HG03064 (cell line): ENCODE data around the gene KRTAP12-1.
"Not testable (repeated sequence)": the region's sequence is repeated elsewhere in the genome, so short reads cannot be mapped to it uniquely, and the experiment has no call there.

Experiments used
- ATAC-seq: cut with Tn5 transposase; IDR thresholded peaks from one replicate; pipeline ENCODE4 v1.9.1; 2021; ENCODE audit warnings: low read depth; ENCODE audit not compliant: unreplicated experiment

KRTAP12-1 gene

DNA sequence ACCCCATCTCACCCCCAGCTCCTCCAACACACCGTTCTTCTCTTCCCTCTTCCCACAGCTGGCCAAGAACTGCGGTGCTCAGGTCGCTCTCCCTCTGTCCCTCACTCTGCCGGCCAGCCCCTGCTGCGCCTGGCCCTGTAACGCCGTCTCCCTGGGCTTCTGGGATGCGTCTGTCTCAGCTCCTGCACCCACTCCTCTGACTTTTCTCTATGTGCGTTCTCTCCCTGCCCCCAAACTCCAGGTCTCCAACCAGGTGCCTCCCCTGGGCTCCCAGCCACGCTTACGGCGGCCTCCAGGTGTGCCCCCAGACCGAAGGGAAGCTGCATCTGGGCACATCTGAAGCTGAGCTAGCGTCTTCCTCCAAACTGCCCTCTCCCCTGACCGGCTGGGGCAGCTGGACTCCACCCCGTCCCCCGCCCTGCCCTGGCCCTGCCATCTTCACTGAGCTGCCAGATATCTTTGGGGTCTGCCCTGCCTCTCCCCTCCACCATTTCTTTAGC is 17.6 kb upstream of the KRTAP12-1 start:
- ATAC-seq, result no peak

DNA sequence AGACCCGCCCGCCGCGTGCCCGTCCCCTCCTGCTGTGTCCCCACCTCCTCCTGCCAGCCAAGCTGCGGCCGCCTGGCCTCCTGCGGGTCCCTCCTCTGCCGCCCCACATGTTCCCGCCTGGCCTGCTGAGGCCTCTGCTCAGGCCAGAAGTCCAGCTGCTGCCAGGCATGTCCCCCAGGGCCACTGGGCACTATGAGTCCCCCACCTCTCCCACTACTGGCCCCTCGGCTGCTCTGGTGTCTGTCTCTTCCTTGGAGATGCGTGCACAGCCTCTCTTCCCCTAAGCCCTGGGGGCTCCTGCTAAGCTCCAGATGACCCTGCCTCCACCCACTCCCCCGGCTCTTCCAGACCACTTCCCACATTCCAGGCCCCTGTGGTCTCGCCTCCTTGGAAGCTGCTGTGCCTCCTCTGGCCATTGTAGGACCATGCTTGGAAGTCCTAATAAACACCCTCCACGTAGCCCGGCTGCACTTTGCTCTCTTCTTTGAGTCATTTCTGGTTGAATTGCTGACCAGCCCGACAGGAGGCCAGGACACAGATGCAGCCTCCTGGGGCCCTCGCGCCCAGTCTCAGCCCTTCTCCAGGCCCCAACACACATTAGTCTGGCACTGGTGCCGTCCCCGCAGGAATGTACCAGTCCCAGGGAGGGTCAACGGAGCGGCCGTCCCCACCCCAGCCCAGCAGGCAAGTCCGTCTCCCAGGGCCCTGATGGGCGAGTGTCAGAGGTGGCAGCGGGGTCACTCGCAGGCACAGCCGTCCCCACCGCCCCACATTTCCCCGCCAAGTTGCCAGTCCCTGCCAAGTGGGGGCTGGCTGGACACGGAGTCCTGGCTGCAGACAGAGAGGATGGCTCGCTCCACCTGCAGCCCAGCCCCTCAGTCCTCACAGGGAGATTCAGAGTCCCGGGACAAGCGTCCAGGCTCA is 16.1 kb upstream of the KRTAP12-1 start:
- no peak for ATAC-seq

DNA sequence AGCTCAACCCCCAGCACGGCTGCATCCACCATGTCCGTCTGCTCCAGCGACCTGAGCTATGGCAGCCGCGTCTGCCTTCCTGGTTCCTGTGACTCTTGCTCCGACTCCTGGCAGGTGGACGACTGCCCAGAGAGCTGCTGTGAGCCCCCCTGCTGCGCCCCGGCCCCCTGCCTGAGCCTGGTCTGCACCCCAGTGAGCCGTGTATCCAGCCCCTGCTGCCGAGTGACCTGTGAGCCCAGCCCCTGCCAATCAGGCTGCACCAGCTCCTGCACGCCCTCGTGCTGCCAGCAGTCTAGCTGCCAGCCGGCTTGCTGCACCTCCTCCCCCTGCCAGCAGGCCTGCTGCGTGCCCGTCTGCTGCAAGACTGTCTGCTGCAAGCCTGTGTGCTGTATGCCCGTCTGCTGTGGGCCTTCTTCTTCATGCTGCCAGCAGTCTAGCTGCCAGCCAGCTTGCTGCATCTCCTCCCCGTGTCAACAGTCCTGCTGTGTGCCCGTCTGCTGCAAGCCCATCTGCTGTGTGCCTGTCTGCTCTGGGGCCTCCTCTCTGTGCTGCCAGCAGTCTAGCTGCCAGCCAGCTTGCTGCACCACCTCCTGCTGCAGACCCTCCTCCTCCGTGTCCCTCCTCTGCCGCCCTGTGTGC is 15.3 kb upstream of the KRTAP12-1 start, which contains the start of gene KRTAP10-12:
TSS of gene KRTAP10-12 (plus strand) at position 1 of the 639 bp plus-strand sequence. CDS start at position 31, 30 bp downstream.
- not testable (repeated sequence) for ATAC-seq

DNA sequence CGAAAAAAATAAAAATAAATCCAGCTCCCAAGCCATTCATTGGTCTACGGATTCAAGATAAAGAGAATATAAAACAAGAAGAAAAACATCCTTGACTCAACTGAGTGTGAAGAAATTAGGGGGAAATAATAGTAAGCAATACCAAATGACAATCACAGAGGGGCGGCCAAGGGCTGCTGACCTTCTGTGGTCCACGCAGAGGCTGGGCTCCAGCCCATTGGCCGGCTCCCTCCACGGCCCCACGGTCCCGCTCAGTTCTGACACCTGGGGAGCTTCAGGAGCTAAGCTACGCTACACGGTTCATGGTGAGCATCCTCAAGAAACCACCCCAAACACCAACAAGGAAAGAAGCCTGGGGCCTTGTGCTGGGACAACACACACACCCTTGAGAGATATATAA is 14.6 kb upstream of the KRTAP12-1 start:
- no peak for ATAC-seq

DNA sequence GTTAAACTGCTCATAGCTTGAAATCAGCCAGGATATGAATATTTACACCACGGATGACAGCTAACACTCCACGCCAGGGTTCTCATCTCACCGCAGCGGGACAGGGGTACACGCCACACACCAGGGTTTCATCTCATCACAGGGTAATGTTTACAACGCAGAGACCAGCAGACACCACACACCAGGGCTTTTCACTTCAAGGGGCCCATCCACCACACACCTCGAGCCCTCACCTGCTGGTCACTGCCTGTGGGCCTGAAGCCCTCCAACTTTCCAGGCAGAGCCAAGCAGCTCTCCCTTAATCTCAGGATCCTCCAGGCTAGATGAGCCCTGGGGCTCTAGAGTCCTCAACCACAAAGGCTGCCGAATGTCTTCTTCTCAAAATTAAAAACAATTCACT is 13.7 kb upstream of the KRTAP12-1 start:
- no peak for ATAC-seq

DNA sequence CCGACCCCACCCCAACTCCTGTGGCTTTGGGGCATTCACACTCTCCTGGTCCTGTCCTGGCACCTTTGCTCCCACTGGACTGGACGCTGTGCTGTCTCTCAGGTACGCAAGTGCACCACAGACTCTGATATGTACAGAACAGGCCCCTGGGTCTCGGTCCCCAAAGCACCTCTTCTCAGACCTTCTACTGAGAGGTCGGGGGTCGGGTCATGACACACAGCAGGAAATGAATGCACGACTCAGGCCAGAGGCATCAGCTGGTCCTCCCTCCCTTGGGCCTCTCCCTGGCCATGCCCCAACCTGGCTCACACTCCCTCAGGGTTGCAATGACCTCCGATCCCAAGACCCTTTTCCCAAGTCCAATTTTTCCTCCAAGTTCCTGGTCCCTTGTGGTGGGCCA is 13.2 kb upstream of the KRTAP12-1 start:
- ATAC-seq, result no peak

DNA sequence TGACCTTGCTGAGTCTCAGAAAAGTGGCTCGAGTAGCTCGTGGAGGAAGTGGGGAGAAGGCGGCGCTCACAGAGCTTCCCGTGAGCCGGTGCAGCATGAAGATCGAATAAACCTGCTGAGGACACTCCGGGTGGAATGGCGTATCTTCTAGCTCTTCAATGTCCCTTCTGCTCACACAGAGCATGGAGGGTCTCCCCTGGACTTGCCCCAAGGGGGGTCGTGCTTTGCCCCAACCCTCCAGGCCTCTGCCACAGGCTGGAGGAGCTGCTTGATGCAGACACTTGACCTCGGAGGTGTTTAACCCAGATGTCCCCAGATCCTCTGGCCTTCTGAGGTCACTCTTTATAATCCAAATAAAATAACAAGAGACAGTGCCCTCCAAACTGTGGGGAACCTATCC is 12.8 kb upstream of the KRTAP12-1 start:
- ATAC-seq, result no peak

DNA sequence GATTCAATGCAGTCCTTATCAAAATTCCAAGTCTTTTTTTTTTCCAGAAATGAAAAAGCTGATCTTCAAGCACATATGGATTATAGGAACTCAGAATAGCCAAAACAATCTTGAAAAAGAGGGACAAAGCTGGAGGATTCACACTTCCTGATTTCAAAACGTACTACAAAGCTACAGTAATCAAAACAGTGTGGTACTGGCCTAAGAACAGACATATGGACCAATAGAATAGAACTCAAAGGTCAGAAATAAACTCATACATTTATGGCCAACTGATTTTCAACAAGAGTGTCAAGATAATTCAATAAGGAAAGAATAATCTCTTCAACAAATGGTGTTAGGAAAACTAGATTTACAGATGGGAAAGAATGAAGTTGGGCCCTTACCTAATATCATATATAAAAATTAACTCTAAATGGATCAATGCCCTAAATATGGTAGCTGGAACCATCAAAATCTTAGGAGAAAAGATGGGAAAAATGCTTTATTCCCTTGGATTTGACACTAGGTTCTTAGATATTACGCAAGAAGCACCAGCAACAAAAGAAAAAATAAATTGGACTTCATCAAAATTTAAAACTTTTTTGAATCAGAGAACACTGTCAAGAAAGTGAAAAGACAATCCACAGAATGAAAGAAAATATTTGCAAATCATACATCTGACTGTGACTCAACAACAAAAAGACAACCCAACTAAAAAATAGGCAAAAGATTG is 11.0 kb upstream of the KRTAP12-1 start:
- ATAC-seq, result no peak

DNA sequence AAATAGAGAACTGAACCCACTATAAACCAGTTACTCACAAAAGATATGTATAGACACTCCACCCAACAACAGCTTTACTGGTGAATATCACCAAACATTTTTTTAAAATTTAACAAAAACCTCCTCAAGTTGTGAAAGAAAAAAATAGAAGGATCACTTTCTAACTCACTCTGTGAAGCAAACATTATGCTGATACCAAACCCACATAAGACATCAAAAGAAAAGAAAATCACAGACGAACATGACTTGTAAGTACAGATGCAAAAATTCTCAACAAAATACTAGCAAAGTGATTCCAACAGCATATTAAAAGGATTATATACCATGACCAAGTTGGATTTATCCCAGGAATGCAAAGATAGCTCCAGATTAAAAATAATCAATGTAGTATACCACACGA is 9.7 kb upstream of the KRTAP12-1 start:
- no peak for ATAC-seq

DNA sequence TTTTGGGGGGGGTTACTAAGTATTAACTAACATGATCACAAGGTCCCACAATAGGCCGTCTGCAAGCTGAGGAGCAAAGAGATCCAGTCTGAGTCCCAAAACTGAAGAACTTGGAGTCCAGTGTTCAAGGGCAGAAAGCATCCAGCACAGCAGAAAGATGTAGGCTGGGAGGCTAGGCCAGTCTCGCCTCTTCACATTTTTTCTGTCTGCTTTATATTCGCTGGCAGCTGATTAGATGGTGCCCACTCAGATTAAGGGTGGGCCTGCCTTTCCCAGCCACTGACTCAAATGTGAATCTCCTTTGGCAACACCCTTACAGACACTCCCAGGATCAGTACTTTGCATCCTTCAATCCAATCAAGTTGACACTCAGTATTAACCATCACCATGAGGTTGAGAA is 7.8 kb upstream of the KRTAP12-1 start:
- ATAC-seq, result not testable (repeated sequence)

DNA sequence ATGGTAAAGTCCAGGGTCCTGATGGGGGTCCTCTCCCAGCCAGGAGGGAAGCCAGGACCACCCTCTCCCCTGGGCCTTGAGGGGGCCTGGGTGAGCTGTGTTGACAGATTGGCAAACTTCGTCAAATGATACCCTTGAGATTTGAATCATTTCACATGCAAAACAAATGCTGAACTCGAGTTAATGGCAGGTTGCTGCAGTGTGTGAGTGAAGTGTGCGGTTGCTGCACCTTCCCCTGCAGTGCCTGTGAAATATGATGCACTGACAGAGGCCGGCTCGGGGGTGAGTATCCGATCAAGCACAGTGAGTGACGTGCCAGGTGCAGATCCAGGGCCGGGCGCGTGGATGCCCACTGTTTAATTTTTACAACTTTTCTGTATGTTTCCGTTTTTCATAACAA is 5.7 kb upstream of the KRTAP12-1 start:
- ATAC-seq, result no peak

DNA sequence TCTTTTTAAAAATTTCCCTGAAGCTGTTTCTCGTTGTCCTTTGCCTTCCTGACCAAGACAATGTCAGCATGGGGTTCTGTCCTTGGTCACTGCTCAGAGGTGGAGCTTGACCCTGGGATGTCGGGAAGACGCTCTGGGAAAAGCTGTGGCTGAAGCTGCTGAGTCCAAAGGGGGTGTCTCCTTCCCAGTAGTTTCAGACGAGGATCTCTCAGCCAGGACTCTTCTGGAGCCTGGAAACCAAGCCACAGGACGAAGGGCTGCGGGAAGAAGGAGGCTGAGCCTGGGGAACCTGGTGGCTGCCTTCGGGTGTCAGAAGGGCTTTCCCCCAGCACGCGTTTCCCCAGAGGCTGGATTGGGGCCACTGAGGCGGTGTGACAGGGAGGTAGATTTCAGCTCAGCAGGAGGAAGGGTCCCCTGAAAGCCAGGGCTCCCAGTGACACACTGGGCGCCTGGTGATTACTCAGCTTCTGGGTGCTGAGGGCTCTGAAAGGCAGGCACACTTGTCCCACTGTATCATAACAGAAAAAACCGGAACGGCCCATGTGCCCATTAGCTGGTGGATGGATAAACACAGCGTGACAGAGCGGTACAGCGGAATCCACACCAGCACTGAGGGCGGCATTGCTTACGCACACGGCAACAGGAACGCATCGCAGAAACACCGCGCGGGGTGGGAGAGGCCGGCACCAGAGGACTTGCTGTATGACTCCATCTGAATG is 5.0 kb upstream of the KRTAP12-1 start:
- no peak for ATAC-seq

DNA sequence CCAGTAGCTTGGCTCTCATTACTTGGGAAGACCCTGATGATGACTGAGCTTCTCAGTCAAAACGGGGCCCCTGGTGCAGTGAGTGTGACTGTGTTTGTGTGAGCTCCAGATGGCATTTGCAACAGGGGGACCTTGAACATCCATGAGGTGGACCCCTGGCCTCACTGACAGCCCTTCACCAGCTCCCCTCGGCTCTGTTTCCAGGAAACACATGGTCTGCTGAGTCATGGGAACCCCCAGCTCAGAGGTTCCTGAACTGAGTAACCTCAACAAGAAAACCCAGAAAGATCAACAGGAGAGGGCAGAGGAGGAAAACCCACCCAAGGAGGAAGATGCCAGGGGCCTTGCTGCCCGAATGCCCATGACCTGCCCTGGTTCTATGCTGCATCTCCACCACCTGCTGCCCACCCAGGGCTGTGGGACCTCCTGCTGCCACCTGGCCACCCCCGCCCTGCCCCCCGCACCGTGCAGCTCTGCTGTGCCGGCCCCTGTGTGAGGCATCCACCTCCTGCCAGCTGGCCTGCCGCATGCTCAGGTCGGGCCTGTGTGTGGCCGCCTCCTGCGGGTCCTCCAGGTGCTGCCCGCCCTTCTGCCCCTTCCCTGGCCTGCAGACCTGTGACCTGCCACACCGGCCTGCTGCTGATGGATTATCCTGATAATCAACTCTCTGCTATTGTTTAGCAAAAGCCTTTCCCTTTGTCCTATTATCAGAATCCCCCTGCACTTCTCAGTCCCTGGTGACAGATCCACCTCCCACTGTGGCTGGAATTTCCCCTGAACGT is 4.2 kb upstream of the KRTAP12-1 start:
- no peak for ATAC-seq

DNA sequence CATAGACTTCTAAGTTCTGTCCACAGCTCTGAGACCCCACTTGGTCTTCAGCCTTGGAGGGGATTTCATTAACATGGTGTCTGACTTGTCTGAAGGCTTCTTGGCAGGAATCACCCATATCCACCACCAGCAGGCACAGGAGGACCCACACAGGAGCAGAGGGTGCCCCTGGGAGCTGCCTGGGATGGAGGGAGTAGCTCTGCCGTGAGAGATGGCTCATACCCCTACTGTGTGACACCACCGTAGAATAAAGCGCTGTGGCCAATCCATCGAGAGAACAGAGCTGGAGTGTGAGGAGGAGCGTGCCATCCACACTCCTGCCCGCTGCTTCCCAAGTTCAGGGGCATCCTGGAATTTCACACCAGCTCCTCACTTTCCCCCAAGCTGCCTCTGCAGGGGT is 3.1 kb upstream of the KRTAP12-1 start:
- ATAC-seq, result not testable (repeated sequence)

DNA sequence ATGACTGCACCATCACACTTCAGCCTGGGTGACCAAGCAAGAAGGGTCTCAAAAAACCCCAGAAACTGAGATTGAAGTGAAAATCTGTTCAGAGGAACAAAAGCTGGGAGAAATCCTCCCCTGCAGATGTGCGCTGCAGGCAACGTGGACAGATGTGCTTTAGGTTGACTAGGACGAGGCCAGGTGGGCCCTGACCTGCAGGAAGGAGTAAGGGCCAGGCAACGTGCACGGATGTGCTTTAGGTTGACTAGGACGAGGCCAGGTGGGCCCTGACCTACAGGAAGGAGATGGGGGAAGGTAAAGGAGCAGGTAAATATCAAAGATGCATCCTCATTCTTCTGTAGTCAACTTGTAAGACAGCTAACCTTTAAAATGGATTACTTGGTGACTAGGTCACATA is 2.5 kb upstream of the KRTAP12-1 start:
- no peak for ATAC-seq

DNA sequence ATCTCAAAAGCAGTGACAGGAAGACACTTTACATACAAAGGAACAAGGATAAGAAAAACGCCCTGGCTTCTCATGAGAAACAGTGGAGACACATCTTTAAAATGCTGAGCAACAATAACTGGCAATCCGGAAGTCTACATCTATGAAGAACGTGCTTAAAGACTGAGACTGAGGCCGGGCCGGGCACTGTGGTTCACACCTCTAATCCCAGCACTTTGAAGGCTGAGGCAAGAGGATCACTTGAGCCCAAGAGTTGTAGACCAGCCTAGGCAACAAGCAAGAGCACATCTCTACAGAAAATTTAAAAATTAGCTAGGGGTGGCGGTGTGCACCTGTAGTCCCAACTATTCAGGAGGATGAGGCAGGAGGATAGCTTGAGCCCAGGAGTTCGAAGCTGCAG is 2.1 kb upstream of the KRTAP12-1 start:
- no peak for ATAC-seq

DNA sequence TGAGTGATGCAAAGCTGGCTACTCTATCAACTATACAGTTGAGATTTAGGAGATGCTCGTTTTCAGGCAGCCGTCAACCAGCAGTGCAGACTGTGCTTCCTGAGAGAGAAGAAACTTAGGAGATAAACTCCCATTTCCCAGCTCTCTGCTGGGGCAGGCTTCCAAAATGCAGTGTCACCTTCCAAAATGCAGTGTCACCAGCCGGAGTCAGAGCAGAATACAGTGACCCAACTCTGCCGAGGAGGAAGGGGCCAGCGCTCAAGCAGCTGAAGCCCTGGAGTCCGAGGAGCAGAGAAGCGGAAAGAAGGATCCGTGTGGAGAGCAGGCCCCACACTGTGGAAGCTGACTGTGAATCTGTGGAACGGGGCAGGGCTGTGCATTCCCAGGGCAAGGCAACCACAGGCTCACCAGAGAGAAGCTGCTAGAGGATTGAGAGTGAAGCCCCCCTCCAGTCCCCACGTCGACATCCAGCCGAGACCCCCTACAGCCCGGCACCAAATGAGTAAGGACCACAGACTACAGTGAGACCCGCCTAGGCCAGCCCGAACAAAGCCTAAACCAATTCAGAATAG is 703 bp upstream of the KRTAP12-1 start:
- ATAC-seq, result no peak

DNA sequence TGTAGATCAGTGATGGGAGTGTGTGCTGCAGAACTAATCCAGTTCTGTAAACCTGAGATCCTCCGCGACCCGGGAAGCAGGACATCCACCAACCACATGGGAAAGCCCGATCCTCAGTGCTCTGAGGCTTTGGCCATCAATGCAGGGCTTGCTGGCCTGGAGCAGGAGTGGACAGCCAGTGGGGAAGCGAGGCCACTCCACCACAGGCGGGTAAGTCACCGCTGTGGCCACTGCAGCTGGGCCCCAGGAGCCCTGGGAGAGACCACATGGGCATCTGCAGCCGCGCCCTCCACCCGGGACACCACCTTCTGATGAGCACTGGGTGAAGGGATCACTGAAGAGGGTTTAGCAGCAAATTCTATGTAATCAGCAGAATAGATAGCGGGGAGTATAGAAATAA is 811 bp downstream of the KRTAP12-1 start:
- ATAC-seq, result no peak

DNA sequence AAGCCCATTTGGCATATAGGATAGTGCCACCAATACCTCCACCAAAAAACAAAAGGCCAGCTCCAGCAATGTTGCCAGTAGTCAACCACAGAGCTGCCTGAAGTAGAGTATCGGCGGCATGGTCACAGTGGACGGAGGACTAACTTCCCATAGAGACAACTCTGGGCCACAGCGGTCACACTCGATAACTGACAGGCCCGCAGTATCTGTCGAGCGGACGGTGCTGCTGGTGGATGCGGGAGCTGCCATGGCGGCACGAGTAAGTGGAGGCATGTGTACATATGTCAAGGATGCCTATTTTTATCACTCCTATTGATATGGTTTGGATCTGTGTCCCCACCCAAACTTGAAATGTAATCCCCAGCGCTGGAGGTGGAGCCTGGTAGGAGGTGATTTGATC is 4.1 kb downstream of the KRTAP12-1 start:
- ATAC-seq, result no peak
